H7 (cell line): ENCODE measurements around the gene RFT1. TPM values are rescaled to one million over a fixed set of nuclear protein-coding genes. Genes with fewer than 3 reads are reported as not detected.
"Not testable (repeated sequence)": the region's sequence is repeated elsewhere in the genome, so short reads cannot be mapped to it uniquely, and the experiment has no call there.

Experiments used
- DNase-seq: peaks from one replicate; pipeline ENCODE4 v3.0.0; 2012
- H3K27me3 ChIP-seq: 2 replicates; pipeline ENCODE4 v1.6.0; 2011; ENCODE audit warnings: mild to moderate bottlenecking, low read length; ENCODE audit not compliant: control insufficient read depth, insufficient read depth
- H3K36me3 ChIP-seq: replicated peaks from 2 replicates; pipeline ENCODE4 v1.5.1; 2011; ENCODE audit warnings: low read length; ENCODE audit not compliant: control insufficient read depth, insufficient read depth
- H3K4me3 ChIP-seq: 2 replicates; pipeline ENCODE4 v1.5.1; 2011; ENCODE audit warnings: low read depth, mild to moderate bottlenecking, control low read depth, low read length, moderate library complexity; ENCODE audit not compliant: insufficient read depth
- total RNA-seq: library from RNA; depleted of rRNA; stranded (reverse); fragments of >200 nt; shearing (Covaris generic); gene quantifications from 2 replicates; pipeline ENCODE4 v1.2.3, GENCODE V29; 2014

RFT1 gene
- total RNA-seq, 1 experiment from 2014 or later = 9.5 TPM

- Histone ChIP-seq H3K4me3 (no peak overlapping the region), H3K27me3 (peaks cover 10% of the 10 kb centered on the region), H3K36me3 (no peaks in the 10 kb centered on the region)
- peak; percentile 80 for DNase-seq
These were observed 29.2 kb upstream of the RFT1 start for GRCh38 chr3:53159156-53160060.

GRCh38 chr3:53158765-53159155, 28.5 kb upstream of the RFT1 start:
- no peak for DNase-seq

GRCh38 chr3:53157974-53158580, 27.8 kb upstream of the RFT1 start:
- no peak for DNase-seq
- no peaks in the 10 kb centered on the region for H3K36me3 ChIP-seq
- H3K27me3 ChIP-seq = peaks cover 10% of the 10 kb centered on the region
- H3K4me3 ChIP-seq = no peak overlapping the region

More at GRCh38 chr3:53158765-53159155, 28.5 kb upstream of the RFT1 start:
- Histone ChIP-seq H3K4me3 (no peak overlapping the region), H3K36me3 (no peaks in the 10 kb centered on the region), H3K27me3 (peaks cover 10% of the 10 kb centered on the region)

DNA sequence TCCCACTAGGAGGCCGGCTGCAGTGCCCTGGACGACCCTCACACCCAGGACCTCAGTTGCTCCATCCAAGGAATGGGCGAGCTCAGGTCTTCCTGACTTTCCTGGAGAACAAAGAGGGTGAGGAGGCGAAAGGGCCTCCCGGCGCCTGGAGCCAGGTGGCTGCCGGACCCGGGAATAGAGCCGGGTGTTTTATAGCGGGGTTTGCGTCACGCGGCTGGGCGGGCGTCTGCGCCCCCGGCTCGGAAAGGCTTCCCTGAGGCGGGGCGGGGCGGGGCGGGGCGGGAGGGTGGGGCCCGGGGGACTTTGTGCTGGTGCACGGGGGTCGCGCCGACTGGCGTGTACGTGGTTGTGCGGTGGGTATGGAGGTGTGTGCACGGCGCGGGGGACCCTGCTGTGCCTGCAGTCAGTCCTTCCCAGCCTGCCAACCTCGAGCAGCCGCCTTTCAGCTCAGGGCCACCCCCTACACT, 26.2 kb upstream of the RFT1 start:
- Histone ChIP-seq H3K36me3 (no peaks in the 10 kb centered on the region), H3K4me3 (peak overlapping the region; percentile 20; the same call in 1 of the 2 replicates), H3K27me3 (peaks cover 8% of the 10 kb centered on the region)
- DNase-seq = peak; percentile 87

- no peak for DNase-seq
- Histone ChIP-seq H3K27me3 (peaks cover 7% of the 10 kb centered on the region), H3K4me3 (no peak overlapping the region), H3K36me3 (no peaks in the 10 kb centered on the region)
These were observed 25.5 kb upstream of the RFT1 start for GRCh38 chr3:53155760-53156159.

GRCh38 chr3:53154881-53155285, 24.6 kb upstream of the RFT1 start:
- no peak for DNase-seq
- H3K27me3 ChIP-seq = peaks cover under 1% of the 10 kb centered on the region; the same call in 1 of the 2 replicates

GRCh38 chr3:53153980-53154379, 23.7 kb upstream of the RFT1 start:
- no peak for DNase-seq
- Histone ChIP-seq H3K36me3 (no peaks in the 10 kb centered on the region), H3K4me3 (no peak overlapping the region), H3K27me3 (no peaks in the 10 kb centered on the region)

More at GRCh38 chr3:53154881-53155285, 24.6 kb upstream of the RFT1 start:
- no peak overlapping the region for H3K4me3 ChIP-seq
- no peaks in the 10 kb centered on the region for H3K36me3 ChIP-seq

DNA sequence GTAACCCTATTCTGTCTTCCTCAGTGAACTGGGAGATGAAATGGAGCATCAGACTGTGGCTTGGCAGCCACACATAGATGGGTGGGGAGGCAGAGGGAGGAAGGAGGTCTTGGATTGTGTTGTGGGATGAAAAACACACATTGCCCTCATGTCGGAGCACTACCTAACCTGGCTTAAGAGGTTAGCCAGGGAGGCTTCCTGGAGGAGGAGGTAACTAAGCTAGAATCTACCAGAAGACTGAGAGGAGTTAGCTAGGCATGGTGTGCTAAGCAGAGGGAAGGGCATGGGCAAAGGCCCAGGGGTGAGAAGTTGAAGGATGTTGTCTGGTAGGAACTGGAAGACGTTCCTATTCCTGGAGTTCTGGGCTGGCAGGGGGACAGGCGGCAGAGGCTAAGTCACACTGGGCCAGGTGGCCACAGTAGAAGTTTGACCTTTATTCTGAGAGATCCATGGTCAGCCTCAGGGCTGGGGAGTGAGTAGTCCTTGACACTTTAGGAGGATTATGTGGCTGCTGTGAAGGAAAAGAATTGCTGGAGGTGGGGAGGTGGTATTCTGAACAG, 23.1 kb upstream of the RFT1 start:
- DNase-seq = no peak
- no peaks in the 10 kb centered on the region for H3K27me3 ChIP-seq
- no peak overlapping the region for H3K4me3 ChIP-seq
- no peaks in the 10 kb centered on the region for H3K36me3 ChIP-seq

DNA sequence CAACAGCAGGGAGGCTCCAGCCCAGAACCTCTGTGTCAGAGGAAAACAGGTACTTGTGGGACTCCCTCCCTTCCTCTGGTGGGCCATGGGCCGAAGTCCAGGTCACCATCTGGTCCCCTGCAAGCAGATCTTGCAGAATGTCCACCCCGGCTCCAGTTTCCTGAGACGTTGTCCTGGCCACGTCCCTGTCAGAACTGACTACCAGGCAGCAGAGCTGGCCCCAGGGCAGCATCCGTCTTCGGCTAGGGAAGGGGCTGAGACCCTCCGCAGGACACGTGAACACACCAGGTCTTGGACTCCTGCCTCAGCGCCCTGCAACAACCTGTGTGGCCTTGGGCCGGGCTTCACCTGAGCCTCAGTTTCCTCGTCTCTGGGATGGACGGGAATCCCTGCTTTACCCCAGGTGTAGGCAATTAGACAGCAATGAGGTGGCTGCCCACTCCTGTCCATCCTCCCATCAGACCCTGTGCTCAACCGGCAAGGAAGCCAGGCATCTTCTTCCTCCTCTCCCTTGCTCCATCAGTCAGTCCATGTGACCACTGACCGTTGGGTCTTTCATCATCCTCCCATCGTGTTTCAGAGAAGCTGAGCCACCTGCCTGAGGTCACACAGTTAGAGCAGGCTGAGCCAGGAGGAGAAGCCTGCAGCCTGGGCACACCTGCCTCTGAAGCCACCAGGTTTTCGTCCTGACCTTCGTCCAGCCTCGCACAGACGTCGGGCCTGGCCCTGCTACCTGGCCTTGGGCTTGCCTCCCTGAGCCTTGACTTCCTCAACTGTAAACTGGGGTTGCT, 21.8 kb upstream of the RFT1 start:
- Histone ChIP-seq H3K36me3 (no peaks in the 10 kb centered on the region), H3K27me3 (no peaks in the 10 kb centered on the region), H3K4me3 (no peak overlapping the region)
- no peak for DNase-seq

GRCh38 chr3:53151465-53151864, 21.2 kb upstream of the RFT1 start:
- DNase-seq = no peak
- no peak overlapping the region for H3K4me3 ChIP-seq
- no peaks in the 10 kb centered on the region for H3K36me3 ChIP-seq
- H3K27me3 ChIP-seq = no peaks in the 10 kb centered on the region

GRCh38 chr3:53151086-53151438, 20.8 kb upstream of the RFT1 start:
- H3K36me3 ChIP-seq, H3K4me3 ChIP-seq, DNase-seq, H3K27me3 ChIP-seq: not testable (repeated sequence)

DNA sequence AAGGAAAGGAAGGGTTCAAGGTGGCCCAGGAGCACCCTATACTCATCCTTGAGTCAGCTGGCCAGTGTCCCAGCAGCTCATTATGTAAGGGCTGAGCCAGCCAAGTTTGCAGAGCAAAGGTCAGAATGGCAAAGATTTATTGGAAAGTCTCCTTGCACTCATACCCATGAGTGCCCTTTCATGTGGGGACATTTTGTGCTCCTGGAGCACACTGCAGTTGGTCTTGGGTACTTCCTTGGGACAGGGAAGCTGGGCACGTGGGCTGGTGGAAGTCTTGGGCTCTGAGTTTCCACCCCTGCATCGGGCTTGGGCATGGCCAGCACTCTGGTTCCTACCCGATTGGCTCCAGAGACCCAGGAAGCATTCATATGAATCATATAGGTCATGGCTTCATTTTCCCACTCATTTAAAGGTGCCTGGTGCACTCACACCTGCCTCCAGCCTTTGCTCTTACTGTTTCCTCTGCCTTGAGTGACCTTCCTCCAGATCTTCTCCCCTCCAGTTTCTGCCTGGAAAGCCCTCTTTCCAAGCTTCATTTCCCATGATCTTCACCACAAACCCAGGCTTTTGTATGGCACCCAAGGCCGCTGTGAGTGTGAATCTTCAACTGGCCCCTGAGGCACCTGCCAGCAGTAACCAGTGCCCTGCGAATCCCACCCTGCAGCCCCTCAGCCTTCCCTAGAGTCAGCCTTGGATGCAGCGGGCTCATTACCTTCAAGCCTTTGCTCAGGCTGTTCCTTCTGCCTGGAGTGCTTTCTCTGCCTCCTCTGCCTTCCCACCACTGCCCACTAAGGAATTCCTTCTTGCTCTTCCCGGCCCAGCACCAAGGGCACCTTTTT, 20.2 kb upstream of the RFT1 start:
- no peaks in the 10 kb centered on the region for H3K27me3 ChIP-seq
- no peaks in the 10 kb centered on the region for H3K36me3 ChIP-seq
- H3K4me3 ChIP-seq = no peak overlapping the region
- DNase-seq = no peak

- Histone ChIP-seq H3K36me3 (no peaks in the 10 kb centered on the region), H3K27me3 (no peaks in the 10 kb centered on the region), H3K4me3 (no peak overlapping the region)
- DNase-seq = no peak
These were observed 19.5 kb upstream of the RFT1 start for GRCh38 chr3:53149699-53150098.
